PC-9 (cell line): Measurements from ENCODE around the gene SCAMP2.

ENCODE experiments used
- EZH2 ChIP-seq: fragments of 200-600 bp; sonication (generic); IDR thresholded peaks from 2 replicates; pipeline ENCODE4 v1.8.0; 2017; ENCODE audit warnings: antibody characterized with exemption, low read depth
- TF ChIP-seq, protein P1 (sequence below): fragments of 200-600 bp; sonication (generic); conservative IDR thresholded peaks from 2 replicates; pipeline ENCODE4 v1.6.1; 2017; ENCODE audit warnings: mixed run types, antibody characterized with exemption, mild to moderate bottlenecking, moderate library complexity

DNA sequence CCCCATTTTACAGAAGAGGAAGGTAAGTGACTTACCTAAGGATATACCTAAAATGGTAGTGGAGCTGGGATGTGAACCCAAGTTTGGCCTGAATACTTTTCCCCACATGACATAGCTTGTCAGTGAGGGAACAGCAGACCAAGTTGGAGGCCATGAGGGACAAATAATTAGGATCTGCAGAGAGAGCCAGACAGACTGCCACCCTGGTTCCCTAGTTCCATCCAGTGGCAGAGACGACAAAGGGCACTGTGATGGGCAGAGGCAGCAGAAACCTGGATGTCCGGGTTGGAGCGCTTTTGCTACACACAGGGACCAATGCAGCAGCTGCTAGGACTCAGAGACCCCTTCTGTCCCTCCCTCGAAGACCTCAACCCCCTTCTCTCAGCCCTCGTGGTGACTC is 45.6 kb downstream of the SCAMP2 start:
- TF ChIP-seq, protein P1, sequence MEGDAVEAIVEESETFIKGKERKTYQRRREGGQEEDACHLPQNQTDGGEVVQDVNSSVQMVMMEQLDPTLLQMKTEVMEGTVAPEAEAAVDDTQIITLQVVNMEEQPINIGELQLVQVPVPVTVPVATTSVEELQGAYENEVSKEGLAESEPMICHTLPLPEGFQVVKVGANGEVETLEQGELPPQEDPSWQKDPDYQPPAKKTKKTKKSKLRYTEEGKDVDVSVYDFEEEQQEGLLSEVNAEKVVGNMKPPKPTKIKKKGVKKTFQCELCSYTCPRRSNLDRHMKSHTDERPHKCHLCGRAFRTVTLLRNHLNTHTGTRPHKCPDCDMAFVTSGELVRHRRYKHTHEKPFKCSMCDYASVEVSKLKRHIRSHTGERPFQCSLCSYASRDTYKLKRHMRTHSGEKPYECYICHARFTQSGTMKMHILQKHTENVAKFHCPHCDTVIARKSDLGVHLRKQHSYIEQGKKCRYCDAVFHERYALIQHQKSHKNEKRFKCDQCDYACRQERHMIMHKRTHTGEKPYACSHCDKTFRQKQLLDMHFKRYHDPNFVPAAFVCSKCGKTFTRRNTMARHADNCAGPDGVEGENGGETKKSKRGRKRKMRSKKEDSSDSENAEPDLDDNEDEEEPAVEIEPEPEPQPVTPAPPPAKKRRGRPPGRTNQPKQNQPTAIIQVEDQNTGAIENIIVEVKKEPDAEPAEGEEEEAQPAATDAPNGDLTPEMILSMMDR = no peak
- no peak for TF ChIP-seq EZH2
